GM12878 (cell line): ENCODE results near the gene CDKL1.
"Not testable (repeated sequence)": the region's sequence is repeated elsewhere in the genome, so short reads cannot be mapped to it uniquely, and the experiment has no call there.

ENCODE experiments used
- POLR2AphosphoS5 ChIP-seq: IDR thresholded peaks from 2 replicates; pipeline ENCODE4 v1.6.1; 2011; ENCODE audit warnings: mild to moderate bottlenecking, low read length, inconsistent platforms
- TF ChIP-seq, protein P1 (sequence below), 3 experiments: IDR thresholded peaks in 2 of 3; conservative IDR thresholded peaks in 1 of 3; 2 replicates each; pipeline ENCODE4 v1.5.1; 2011; ENCODE audit warnings: low read depth in 3 of 3, low read length in 3 of 3, mild to moderate bottlenecking in 3 of 3, control low read depth in 2 of 3, moderate library complexity in 2 of 3, inconsistent platforms in 1 of 3, mixed read lengths in 1 of 3; ENCODE audit not compliant: control insufficient read depth in 2 of 3, insufficient read depth in 1 of 3; ENCODE audit errors: extremely low read depth in 1 of 3

DNA sequence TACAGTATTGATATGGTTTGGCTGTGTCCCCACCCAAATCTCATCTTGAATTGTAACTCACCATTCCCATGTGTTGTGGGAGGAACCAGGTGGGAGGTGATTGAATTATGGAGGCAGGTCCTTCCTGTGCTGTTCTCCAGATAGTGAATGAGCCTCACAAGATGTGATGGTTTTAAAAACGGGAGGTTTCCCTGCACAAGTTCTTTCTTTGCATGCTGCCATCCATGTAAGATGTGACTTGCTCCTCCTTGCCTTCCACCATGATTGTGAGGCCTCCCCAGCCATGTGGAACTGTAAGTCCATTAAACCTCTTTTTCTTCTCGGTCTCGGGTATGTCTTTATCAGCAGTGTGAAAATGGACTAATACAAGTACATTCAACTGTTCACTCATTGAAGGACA is 82.6 kb downstream of the CDKL1 start:
- TF ChIP-seq POLR2AphosphoS5: not testable (repeated sequence)
- TF ChIP-seq, protein P1, sequence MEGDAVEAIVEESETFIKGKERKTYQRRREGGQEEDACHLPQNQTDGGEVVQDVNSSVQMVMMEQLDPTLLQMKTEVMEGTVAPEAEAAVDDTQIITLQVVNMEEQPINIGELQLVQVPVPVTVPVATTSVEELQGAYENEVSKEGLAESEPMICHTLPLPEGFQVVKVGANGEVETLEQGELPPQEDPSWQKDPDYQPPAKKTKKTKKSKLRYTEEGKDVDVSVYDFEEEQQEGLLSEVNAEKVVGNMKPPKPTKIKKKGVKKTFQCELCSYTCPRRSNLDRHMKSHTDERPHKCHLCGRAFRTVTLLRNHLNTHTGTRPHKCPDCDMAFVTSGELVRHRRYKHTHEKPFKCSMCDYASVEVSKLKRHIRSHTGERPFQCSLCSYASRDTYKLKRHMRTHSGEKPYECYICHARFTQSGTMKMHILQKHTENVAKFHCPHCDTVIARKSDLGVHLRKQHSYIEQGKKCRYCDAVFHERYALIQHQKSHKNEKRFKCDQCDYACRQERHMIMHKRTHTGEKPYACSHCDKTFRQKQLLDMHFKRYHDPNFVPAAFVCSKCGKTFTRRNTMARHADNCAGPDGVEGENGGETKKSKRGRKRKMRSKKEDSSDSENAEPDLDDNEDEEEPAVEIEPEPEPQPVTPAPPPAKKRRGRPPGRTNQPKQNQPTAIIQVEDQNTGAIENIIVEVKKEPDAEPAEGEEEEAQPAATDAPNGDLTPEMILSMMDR (IDR thresholded peaks at IDR 0.05 in 2 of 3, conservative IDR thresholded peaks at IDR 0.05 in 1 of 3; ENCODE audit: control insufficient read depth in 2 of 3, extremely low read depth in 1 of 3, insufficient read depth in 1 of 3, low read depth in 3 of 3, low read length in 3 of 3): not testable (repeated sequence)
